Measurements from ENCODE around the gene APOOL. TPM values are rescaled to one million over a fixed set of nuclear protein-coding genes. Genes with fewer than 3 reads are reported as not detected.
"Not testable (repeated sequence)": the region's sequence is repeated elsewhere in the genome, so short reads cannot be mapped to it uniquely, and the experiment has no call there.

Gene APOOL
- polyA plus RNA-seq, 3 donors = 2.0 to 4.7 (median 2.8) TPM

DNA sequence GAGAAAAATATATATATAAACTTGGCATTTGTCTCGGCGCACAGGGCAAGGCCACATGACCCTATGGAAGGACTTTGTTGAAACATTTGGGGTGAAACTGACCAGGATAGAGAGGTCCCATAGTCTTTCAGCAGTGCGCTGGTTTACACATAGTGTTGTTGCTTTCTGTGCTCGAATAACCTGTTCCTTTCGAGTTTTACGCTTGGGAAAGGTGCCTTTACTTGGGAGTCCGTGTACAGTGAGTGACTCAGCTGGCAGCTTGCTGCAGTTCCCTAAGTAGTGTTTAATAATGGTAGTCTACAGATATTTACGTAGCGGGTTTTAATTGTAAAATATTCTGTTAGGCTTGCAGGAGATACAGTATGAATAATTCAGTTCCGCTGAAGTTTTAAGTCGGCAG is 578 bp downstream of the APOOL start:
- no peak for DNase-seq

DNA sequence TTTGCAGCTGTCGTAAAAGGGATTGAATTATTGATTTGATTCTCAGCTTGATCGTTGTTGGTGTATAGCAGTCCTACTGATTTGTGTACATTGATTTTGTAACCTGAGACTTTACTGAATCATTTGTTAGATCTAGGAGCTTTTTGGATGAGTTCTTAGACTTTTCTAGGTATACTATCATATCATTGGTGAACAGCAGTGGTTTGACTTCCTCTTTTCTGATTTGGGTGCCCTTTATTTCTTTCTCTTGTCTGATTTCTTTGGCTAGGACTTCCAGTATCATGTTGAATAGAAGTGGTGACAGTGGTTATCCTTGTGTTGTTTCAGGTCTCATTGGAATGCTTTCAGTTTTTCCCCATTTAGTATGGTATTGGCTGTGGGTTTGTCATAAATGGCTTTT is 8.4 kb downstream of the APOOL start:
- Mint-ChIP-seq H3K27me3 (ENCODE audit: low read depth in 3 of 3) (peaks cover 0 to 3% (median 1%) of the 10 kb centered on the region in 3 donors), H3K4me1 (no peaks in the 10 kb centered on the region), H3K27ac (no peak overlapping the region), H3K36me3 (peaks cover 0 to 10% of the 10 kb centered on the region in 2 donors), H3K4me3 (no peak overlapping the region), H3K9me3 (peaks cover 3 to 14% (median 7%) of the 10 kb centered on the region in 7 donors)
- H3K27ac ChIP-seq (ENCODE audit: low read depth in 1 of 2, low read length in 2 of 2) = no peak overlapping the region
- H3K9ac ChIP-seq (ENCODE audit: insufficient read depth, low read length, poor library complexity, severe bottlenecking) = no peak overlapping the region
- TF ChIP-seq, protein P1, sequence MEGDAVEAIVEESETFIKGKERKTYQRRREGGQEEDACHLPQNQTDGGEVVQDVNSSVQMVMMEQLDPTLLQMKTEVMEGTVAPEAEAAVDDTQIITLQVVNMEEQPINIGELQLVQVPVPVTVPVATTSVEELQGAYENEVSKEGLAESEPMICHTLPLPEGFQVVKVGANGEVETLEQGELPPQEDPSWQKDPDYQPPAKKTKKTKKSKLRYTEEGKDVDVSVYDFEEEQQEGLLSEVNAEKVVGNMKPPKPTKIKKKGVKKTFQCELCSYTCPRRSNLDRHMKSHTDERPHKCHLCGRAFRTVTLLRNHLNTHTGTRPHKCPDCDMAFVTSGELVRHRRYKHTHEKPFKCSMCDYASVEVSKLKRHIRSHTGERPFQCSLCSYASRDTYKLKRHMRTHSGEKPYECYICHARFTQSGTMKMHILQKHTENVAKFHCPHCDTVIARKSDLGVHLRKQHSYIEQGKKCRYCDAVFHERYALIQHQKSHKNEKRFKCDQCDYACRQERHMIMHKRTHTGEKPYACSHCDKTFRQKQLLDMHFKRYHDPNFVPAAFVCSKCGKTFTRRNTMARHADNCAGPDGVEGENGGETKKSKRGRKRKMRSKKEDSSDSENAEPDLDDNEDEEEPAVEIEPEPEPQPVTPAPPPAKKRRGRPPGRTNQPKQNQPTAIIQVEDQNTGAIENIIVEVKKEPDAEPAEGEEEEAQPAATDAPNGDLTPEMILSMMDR (IDR thresholded peaks at IDR 0.05) = no peak
- no peaks in the 10 kb centered on the region for H3K27me3 ChIP-seq (ENCODE audit: control insufficient read depth in 2 of 2, insufficient read depth in 2 of 2, low read length in 2 of 2)
- H3K79me2 ChIP-seq (ENCODE audit: insufficient read depth, low read length) = peaks cover 6% of the 10 kb centered on the region
- H3K9me3 ChIP-seq (replicated peaks in 1 of 2; ENCODE audit: control insufficient read depth in 1 of 2, insufficient read depth in 1 of 2, low read length in 2 of 2) = peaks cover 0 to 12% of the 10 kb centered on the region in 2 donors
- H2AFZ ChIP-seq (ENCODE audit: insufficient read depth, low read depth, low read length, poor library complexity, severe bottlenecking) = no peak overlapping the region
- no peak for DNase-seq
- peaks cover 0 to 2% of the 10 kb centered on the region in 2 donors for H3K36me3 ChIP-seq (replicated peaks in 1 of 2; ENCODE audit: control insufficient read depth in 1 of 2, insufficient read depth in 2 of 2, low read length in 2 of 2)
- H3K4me2 ChIP-seq (replicated peaks; ENCODE audit: extremely low read depth, low read length, poor library complexity, severe bottlenecking) = no peak overlapping the region
- intact Hi-C loops (cut with micrococcal nuclease) = no loop called here
- H3K4me1 ChIP-seq (ENCODE audit: control insufficient read depth in 1 of 2, insufficient read depth in 2 of 2, low read length in 2 of 2) = no peaks in the 10 kb centered on the region
- H4K20me1 ChIP-seq (ENCODE audit: insufficient read depth, low read length) = no peaks in the 10 kb centered on the region
- H3K4me3 ChIP-seq (replicated peaks in 1 of 3; ENCODE audit: low read depth in 2 of 3, low read length in 3 of 3) = no peak overlapping the region
- no CpG with 5 or more reads among the region's 2 CpGs for WGBS (ENCODE audit: insufficient coverage)

More for the DNA sequence above, 578 bp downstream of the APOOL start:
- peaks cover 0 to 3% (median 0%) of the 10 kb centered on the region in 7 donors for H3K9me3 Mint-ChIP-seq
- Histone ChIP-seq H3K27ac (ENCODE audit: low read depth in 1 of 2, low read length in 2 of 2) (peak overlapping the region; percentile 13 to 74), H3K79me2 (ENCODE audit: insufficient read depth, low read length) (peaks cover 15% of the 10 kb centered on the region), H3K36me3 (replicated peaks in 1 of 2; ENCODE audit: control insufficient read depth in 1 of 2, insufficient read depth in 2 of 2, low read length in 2 of 2) (no peaks in the 10 kb centered on the region), H4K20me1 (ENCODE audit: insufficient read depth, low read length) (no peaks in the 10 kb centered on the region), H3K9ac (ENCODE audit: insufficient read depth, low read length, poor library complexity, severe bottlenecking) (peak overlapping the region; percentile 65), H3K9me3 (replicated peaks in 1 of 2; ENCODE audit: control insufficient read depth in 1 of 2, insufficient read depth in 1 of 2, low read length in 2 of 2) (no peaks in the 10 kb centered on the region), H3K4me2 (replicated peaks; ENCODE audit: extremely low read depth, low read length, poor library complexity, severe bottlenecking) (peak overlapping the region; percentile 65), H3K4me1 (ENCODE audit: control insufficient read depth in 1 of 2, insufficient read depth in 2 of 2, low read length in 2 of 2) (peaks cover 7 to 9% of the 10 kb centered on the region in 2 donors), H3K27me3 (ENCODE audit: control insufficient read depth in 2 of 2, insufficient read depth in 2 of 2, low read length in 2 of 2) (no peaks in the 10 kb centered on the region), H2AFZ (ENCODE audit: insufficient read depth, low read depth, low read length, poor library complexity, severe bottlenecking) (peak overlapping the region; percentile 82), H3K4me3 (replicated peaks in 1 of 3; ENCODE audit: low read depth in 2 of 3, low read length in 3 of 3) (peak overlapping the region; percentile 77 to 80 (median 78))
- 0% methylated on average over 3 of the region's 11 CpGs for WGBS (ENCODE audit: insufficient coverage)
- peak overlapping the region; percentile 21 to 84 (median 81) for H3K27ac Mint-ChIP-seq
- intact Hi-C loops (cut with micrococcal nuclease) = no loop called here
- no peaks in the 10 kb centered on the region for H3K36me3 Mint-ChIP-seq
- peaks cover 0 to 1% (median 0%) of the 10 kb centered on the region in 3 donors for H3K27me3 Mint-ChIP-seq (ENCODE audit: low read depth in 3 of 3)
- TF ChIP-seq, protein P1 (IDR thresholded peaks at IDR 0.05) = no peak
- H3K4me3 Mint-ChIP-seq = peak overlapping the region; percentile 83 to 89
- peaks cover 10% of the 10 kb centered on the region for H3K4me1 Mint-ChIP-seq

DNA sequence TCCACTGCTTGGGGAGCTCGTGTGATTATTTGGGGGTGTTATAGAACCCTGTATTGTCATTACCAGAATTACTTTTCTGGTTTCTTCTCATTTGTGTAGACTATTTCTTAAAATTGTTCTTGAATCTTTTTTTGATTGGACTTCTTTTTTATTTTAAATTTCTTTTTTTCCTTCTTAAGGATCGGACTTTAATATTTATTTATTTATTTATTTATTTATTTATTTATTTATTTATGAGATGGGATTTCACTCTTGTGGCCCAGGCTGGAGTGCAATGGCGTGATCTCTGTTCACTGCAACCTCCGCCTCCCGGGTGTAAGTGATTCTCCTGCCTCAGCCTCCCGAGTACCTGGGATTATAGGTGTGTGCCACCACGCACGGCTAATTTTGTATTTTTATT is 11.7 kb downstream of the APOOL start:
- H3K4me3 Mint-ChIP-seq; H3K36me3 ChIP-seq (replicated peaks in 1 of 2; ENCODE audit: control insufficient read depth in 1 of 2, insufficient read depth in 2 of 2, low read length in 2 of 2); H3K4me1 ChIP-seq (ENCODE audit: control insufficient read depth in 1 of 2, insufficient read depth in 2 of 2, low read length in 2 of 2); H3K79me2 ChIP-seq (ENCODE audit: insufficient read depth, low read length); H3K4me3 ChIP-seq (replicated peaks in 1 of 3; ENCODE audit: low read depth in 2 of 3, low read length in 3 of 3); H3K4me2 ChIP-seq (replicated peaks; ENCODE audit: extremely low read depth, low read length, poor library complexity, severe bottlenecking); H3K27me3 ChIP-seq (ENCODE audit: control insufficient read depth in 2 of 2, insufficient read depth in 2 of 2, low read length in 2 of 2); H3K27ac ChIP-seq (ENCODE audit: low read depth in 1 of 2, low read length in 2 of 2); H4K20me1 ChIP-seq (ENCODE audit: insufficient read depth, low read length); H2AFZ ChIP-seq (ENCODE audit: insufficient read depth, low read depth, low read length, poor library complexity, severe bottlenecking); DNase-seq; H3K27me3 Mint-ChIP-seq (ENCODE audit: low read depth in 3 of 3); H3K4me1 Mint-ChIP-seq; intact Hi-C loops (cut with micrococcal nuclease); H3K27ac Mint-ChIP-seq; H3K9ac ChIP-seq (ENCODE audit: insufficient read depth, low read length, poor library complexity, severe bottlenecking): not testable (repeated sequence)
- H3K9me3 ChIP-seq (replicated peaks in 1 of 2; ENCODE audit: control insufficient read depth in 1 of 2, insufficient read depth in 1 of 2, low read length in 2 of 2) = peaks cover 8 to 34% of the 10 kb centered on the region in 2 donors
- H3K36me3 Mint-ChIP-seq = peaks cover 13 to 18% of the 10 kb centered on the region in 2 donors
- H3K9me3 Mint-ChIP-seq = peaks cover 6 to 28% (median 21%) of the 10 kb centered on the region in 7 donors
- WGBS (ENCODE audit: insufficient coverage) = no CpG with 5 or more reads among the region's 8 CpGs

All from CD14-positive monocyte (primary cell).